GM21529 (cell line): ENCODE data around the gene DCLK2.
"Not testable (repeated sequence)": the region's sequence is repeated elsewhere in the genome, so short reads cannot be mapped to it uniquely, and the experiment has no call there.

Experiments
- ATAC-seq: cut with Tn5 transposase; IDR thresholded peaks from one replicate; pipeline ENCODE4 v1.9.1; 2021; ENCODE audit not compliant: unreplicated experiment

Gene DCLK2

GRCh38 chr4:150145090-150145945 lies 67.1 kb downstream of the DCLK2 start:
- ATAC-seq = no peak

GRCh38 chr4:150145946-150146340 lies 67.7 kb downstream of the DCLK2 start:
- no peak for ATAC-seq

DNA sequence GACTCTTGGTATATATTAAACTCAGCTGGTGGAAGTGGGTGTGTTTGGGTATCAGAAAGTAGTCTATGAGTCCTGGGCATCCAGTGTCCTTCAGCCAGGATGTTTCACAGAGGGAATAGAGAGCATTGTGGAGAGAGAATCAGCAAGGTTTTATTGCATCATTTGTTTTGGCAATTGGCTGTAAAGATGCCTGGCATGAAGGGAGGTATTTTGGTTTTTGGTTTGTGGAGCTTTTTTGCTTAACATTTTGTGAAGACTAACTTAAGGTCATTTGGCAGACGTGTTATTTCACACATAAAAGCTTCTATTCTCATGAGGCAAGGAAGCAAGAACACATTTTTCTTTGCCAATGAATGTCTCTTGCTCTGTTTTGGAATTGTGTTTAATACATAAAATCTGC lies 71.1 kb downstream of the DCLK2 start:
- ATAC-seq = no peak

GRCh38 chr4:150150629-150151062 lies 72.4 kb downstream of the DCLK2 start:
- no peak for ATAC-seq

DNA sequence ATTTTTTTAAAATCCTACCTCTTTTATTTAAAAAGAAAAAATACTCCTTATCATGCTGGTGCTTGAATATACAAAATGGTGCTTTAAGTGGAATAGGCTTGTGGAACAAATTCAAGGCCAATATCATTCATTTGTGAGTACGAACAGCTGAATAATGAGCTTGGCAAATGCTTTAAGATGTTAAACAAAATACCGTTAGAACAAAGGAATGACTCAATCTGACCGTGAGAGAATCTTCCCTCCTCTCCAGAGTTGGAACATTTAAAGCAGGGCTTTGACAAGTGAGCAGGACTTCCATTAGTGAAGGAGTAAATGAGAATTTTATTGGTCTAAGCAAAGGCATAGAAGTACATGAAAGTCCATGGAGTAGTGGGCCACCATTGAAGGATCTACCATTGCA lies 74.5 kb downstream of the DCLK2 start:
- ATAC-seq = no peak

GRCh38 chr4:150155391-150155790 lies 77.1 kb downstream of the DCLK2 start:
- no peak for ATAC-seq

- ATAC-seq = no peak
Observed at GRCh38 chr4:150156543-150156942, 78.3 kb downstream of the DCLK2 start.

- no peak for ATAC-seq
Observed at GRCh38 chr4:150158041-150158440, 79.8 kb downstream of the DCLK2 start.

GRCh38 chr4:150160473-150160872 lies 82.2 kb downstream of the DCLK2 start:
- no peak for ATAC-seq

DNA sequence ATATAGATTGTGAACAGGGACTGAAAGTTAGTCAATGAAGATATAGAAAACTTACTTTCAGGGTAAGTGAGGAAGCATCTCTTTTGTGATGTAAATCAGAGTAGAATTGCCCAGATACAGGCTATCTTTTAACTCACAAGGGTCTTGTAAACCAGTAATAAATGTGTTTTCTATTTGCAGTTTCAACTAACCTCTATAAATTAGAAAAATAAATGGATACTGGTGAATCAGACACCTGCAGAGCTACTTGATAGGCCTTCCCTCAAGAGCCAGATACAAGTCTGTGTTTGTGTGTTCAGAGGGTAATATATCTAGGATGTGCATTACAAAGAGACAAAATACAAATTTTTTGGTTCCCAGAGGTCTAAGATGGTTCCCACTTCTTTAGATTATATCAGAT lies 82.9 kb downstream of the DCLK2 start:
- no peak for ATAC-seq

DNA sequence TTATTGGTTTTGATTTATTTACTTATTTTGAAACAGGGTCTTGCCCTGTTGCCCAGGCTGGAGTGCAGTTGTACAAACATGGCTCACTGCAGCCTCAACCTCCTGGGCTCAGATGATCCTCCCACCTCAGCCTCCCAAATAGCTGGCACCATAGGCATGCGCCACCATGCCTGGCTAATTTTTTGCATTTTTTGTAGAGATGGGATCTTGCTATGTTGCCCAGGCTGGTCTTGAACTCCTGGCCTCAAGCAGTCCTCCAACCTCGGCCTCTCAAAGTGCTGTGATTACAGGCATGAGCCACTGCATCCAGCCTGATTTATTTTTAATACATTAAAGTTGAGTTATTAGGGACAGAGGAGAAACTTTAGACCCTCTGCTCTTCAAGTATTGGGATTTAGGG lies 83.8 kb downstream of the DCLK2 start:
- not testable (repeated sequence) for ATAC-seq

DNA sequence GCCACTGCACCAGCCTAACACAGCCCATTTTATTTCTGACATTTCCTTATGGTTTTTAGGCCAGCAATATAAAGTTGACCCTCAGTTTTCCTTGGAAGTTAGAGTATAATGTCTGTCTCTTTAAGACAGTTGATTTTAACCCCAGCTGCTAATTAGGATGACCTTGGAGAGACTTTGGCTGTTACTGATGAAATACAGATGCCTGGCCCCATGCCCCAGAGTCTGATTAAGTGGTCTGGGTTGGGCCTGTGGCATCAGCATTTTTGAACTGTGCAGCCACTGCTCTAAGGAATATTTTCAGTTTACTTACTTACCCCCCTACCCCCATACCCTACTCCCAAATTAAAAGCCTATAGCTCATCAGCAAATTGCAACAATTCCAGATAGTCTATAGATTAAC lies 85.8 kb downstream of the DCLK2 start:
- no peak for ATAC-seq

DNA sequence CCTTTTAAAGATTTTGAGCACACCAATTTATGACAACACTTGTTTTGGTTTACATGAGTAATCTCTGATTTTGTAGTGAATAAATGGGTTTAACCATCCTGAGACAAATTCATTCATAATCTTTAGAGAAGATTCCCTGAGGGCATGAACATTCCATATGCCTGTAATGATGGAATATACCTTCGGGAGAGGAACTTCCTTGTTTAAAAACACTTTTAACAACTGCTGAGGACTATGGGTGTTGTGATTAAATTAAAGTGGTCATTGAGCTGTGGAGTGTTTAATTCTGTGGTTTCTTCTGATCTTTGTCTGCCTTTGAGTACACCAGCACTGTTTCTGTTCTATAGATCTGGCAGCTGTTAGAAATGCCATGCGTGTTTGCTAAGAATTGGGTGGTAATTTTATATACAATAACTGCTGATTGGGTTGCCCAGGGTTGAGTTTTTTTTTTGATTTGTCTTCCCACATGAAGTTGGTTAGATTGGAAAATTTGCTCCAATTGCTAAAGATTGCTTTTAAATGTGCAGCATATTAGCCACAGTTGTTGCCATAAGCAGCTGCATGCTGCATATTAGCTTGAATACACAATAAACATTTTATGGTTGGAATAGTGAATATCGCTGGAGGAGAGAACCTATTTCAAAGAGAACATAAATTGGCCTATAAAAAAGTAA lies 86.8 kb downstream of the DCLK2 start:
- no peak for ATAC-seq

DNA sequence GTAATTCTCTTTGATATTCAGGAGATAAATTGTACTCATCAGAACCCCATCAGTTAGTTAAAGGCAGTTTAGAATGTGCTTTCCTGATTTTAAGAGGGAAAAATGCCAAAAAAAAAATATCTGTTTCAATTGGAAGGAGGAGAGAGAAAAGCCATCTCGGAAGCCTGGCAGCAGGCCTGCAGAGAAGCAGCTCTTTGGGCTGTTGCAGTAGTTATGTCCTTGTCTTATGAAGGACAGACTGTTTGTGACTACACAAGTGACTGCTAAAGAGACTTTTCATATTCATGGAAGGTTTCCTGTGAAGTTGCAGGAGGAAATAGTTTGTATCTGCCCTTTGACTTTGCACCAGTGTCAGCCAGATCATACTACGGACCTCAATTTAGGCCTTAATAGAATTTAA lies 88.8 kb downstream of the DCLK2 start:
- ATAC-seq = no peak

GRCh38 chr4:150173432-150173861 lies 95.2 kb downstream of the DCLK2 start:
- no peak for ATAC-seq

- no peak for ATAC-seq
Observed at GRCh38 chr4:150173982-150174398, 95.7 kb downstream of the DCLK2 start.

GRCh38 chr4:150176547-150176946 lies 98.3 kb downstream of the DCLK2 start:
- ATAC-seq = no peak

DNA sequence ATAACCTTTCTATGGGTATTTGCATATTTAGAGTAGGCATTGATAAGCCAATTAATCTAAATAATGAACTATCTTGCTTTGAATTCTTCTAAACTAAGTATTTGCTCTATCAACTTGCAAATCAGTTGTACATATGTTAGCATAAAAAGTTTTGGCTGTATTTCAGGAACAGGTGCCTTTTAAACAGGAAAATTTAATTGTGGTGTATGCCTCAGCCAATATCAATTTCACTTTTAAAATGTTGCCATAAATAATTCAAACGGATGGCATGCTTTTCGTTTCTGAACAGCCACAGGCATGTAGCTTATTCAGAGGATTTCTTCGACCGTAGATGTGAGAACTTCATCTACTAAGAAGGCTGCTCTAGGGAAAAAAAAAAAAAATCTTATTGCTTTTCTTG lies 99.9 kb downstream of the DCLK2 start:
- no peak for ATAC-seq

DNA sequence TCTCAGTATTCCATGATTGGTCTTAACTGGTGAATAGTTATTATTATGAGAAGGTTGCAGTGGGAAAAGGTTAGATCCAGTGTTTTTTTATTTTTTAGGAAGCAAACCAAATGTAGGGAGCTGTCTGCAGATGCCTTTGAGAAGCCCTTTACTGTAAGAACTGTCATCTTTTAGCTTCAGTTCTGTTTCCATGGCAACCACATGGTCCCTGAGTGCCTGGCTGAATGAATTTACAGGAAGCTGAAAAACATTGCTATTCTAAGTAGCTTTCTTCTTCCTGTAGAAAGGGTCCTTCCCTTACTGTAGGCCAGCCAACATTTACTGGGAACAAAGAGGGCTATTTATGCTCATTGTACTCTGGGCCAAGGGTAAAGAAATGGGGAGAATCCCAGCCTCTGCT lies 103.3 kb downstream of the DCLK2 start:
- no peak for ATAC-seq

GRCh38 chr4:150182794-150183193 lies 104.5 kb downstream of the DCLK2 start:
- ATAC-seq = no peak

DNA sequence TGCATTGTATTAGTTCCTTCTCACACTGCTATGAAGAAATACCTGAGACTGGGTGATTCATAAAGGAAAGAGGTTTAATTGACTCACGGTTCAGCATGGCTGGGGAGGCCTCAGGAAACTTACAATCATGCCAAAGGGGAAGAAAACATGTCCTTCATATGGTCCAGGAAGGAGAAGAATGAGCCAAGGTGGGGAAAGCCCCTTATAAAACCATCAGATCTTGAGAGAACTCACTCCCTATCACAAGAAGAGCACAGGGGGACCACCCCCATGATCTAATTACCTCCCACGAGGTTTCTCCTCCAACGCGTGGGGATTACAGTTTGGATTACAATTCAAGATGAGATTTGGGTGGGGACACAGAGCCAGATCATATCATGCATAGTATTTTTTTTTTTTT lies 106.8 kb downstream of the DCLK2 start:
- ATAC-seq = not testable (repeated sequence)

- no peak for ATAC-seq
Observed at GRCh38 chr4:150192986-150193385, 114.7 kb downstream of the DCLK2 start.
